ENCODE results near the gene LAMC2.

LAMC2 gene

GRCh38 chr1:183185941-183186490 lies at the start of gene LAMC2:
Gene LAMC2, plus strand, starts transcription at chr1:183186264. Its CDS starts 89 bp downstream, at chr1:183186353.
- peak; percentile 61 for TF ChIP-seq CTCF (conservative IDR thresholded peaks at IDR 0.05; ENCODE audit: low read depth, low read length)
- peak; percentile 40 for DNase-seq (ENCODE audit: low read depth)
- H3K4me3 ChIP-seq (ENCODE audit: low read depth, low read length), result peak within 1 kb of the TSS; percentile 53

GRCh38 chr1:183137782-183138181 lies 48.3 kb upstream of the LAMC2 start:
- peak; percentile 42 for DNase-seq (ENCODE audit: low read depth)
- no peak overlapping the region for H3K4me3 ChIP-seq (ENCODE audit: low read depth, low read length)
- no peak for TF ChIP-seq CTCF (conservative IDR thresholded peaks at IDR 0.05; ENCODE audit: low read depth, low read length)

- no peak for TF ChIP-seq CTCF (conservative IDR thresholded peaks at IDR 0.05; ENCODE audit: low read depth, low read length)
- no peak for DNase-seq (ENCODE audit: low read depth)
- no peak overlapping the region for H3K4me3 ChIP-seq (ENCODE audit: low read depth, low read length)
Measured at GRCh38 chr1:183138301-183138700, 47.8 kb upstream of the LAMC2 start.

GRCh38 chr1:183139281-183139942 lies 46.7 kb upstream of the LAMC2 start:
- peak; percentile 70 for DNase-seq (ENCODE audit: low read depth)
- no peak for TF ChIP-seq CTCF (conservative IDR thresholded peaks at IDR 0.05; ENCODE audit: low read depth, low read length)
- H3K4me3 ChIP-seq (ENCODE audit: low read depth, low read length), result no peak overlapping the region

- no peak for TF ChIP-seq CTCF (conservative IDR thresholded peaks at IDR 0.05; ENCODE audit: low read depth, low read length)
- DNase-seq (ENCODE audit: low read depth), result no peak
- no peak overlapping the region for H3K4me3 ChIP-seq (ENCODE audit: low read depth, low read length)
Measured at GRCh38 chr1:183140633-183141032, 45.4 kb upstream of the LAMC2 start.

- no peak for TF ChIP-seq CTCF (conservative IDR thresholded peaks at IDR 0.05; ENCODE audit: low read depth, low read length)
- H3K4me3 ChIP-seq (ENCODE audit: low read depth, low read length), result no peak overlapping the region
- DNase-seq (ENCODE audit: low read depth), result no peak
Measured at GRCh38 chr1:183142171-183142570, 43.9 kb upstream of the LAMC2 start.

All from choroid plexus epithelial cell (primary cell).